T-helper 2 cell treated with Interferon-gamma antibody and Interleukin-4, amounts not matched to agents 100 ng/mL and 5 ng/mL, for 36 hours (primary cell): Measurements from ENCODE around the gene NSA2. TPM values are rescaled to one million over a fixed set of nuclear protein-coding genes. Genes with fewer than 3 reads are reported as not detected.
"Not testable (repeated sequence)": the region's sequence is repeated elsewhere in the genome, so short reads cannot be mapped to it uniquely, and the experiment has no call there.

Source experiments
- intact Hi-C: fragments of 100-400 bp; cut with micrococcal nuclease; formaldehyde crosslinking; loops from one replicate; pipeline ENCODE4 v1.15.1; 2023
- total RNA-seq: library from RNA; stranded (reverse); gene quantifications from 2 replicates; pipeline ENCODE4 v1.2.3, GENCODE V29; 2022

The NSA2 gene
- 71.9 and 72.4 TPM in 2 replicates for total RNA-seq

- intact Hi-C loops = loop anchor here (1.0 to 10.0 kb wide), 10 partner anchors 82 to 1490 kb away; partner anchors contain the start of genes ANKRA2, BTF3, CERT1 and FAM169A
Measured at GRCh38 chr5:74766849-74767578, at the start of gene NSA2, which contains the start of gene GFM2. TSS of gene NSA2 (plus strand) at chr5:74767249. CDS start at chr5:74767361, 112 bp downstream. TSS of gene GFM2 (minus strand) at chr5:74767117. CDS start at chr5:74763742, 3,375 bp downstream.

- intact Hi-C loops = no loop called here
Measured at GRCh38 chr5:74717596-74717995, 49.5 kb upstream of the NSA2 start.

GRCh38 chr5:74722271-74722670, 44.8 kb upstream of the NSA2 start:
- intact Hi-C loops = no loop called here

GRCh38 chr5:74725331-74725730, 41.7 kb upstream of the NSA2 start:
- intact Hi-C loops = no loop called here

- intact Hi-C loops = no loop called here
Measured at GRCh38 chr5:74736759-74737158, 30.3 kb upstream of the NSA2 start.

- intact Hi-C loops = no loop called here
Measured at GRCh38 chr5:74738406-74738805, 28.6 kb upstream of the NSA2 start.

GRCh38 chr5:74748742-74749141, 18.3 kb upstream of the NSA2 start:
- intact Hi-C loops = not testable (repeated sequence)

GRCh38 chr5:74761241-74761640, 5.8 kb upstream of the NSA2 start:
- intact Hi-C loops = loop anchor here (10.0 kb wide), 1 partner anchor 954 kb away; the partner anchor contains the start of gene POC5

- intact Hi-C loops = loop anchor here (10.0 kb wide), 1 partner anchor 952 kb away; the partner anchor contains the start of gene POC5
Measured at GRCh38 chr5:74762599-74762998, 4.5 kb upstream of the NSA2 start.

GRCh38 chr5:74763504-74763903, 3.5 kb upstream of the NSA2 start:
- intact Hi-C loops = loop anchor here (10.0 kb wide), 1 partner anchor 951 kb away; the partner anchor contains the start of gene POC5

- intact Hi-C loops = loop anchor here (5.0 to 10.0 kb wide), 6 partner anchors 102 to 1492 kb away; partner anchors contain the start of genes BTF3, FAM169A, GCNT4 and HMGCR
Measured at GRCh38 chr5:74765201-74765600, 1.8 kb upstream of the NSA2 start.

GRCh38 chr5:74765929-74766328, 1.1 kb upstream of the NSA2 start:
- intact Hi-C loops = loop anchor here (1.0 to 10.0 kb wide), 8 partner anchors 101 to 1491 kb away; partner anchors contain the start of genes ANKRA2, BTF3, FAM169A and GCNT4

- intact Hi-C loops = loop anchor here (1.0 to 10.0 kb wide), 8 partner anchors 101 to 1491 kb away; partner anchors contain the start of genes ANKRA2, BTF3, FAM169A and GCNT4
Measured at GRCh38 chr5:74766418-74766848, 616 bp upstream of the NSA2 start.

GRCh38 chr5:74767579-74767913, 497 bp downstream of the NSA2 start:
- intact Hi-C loops = loop anchor here (1.0 to 10.0 kb wide), 9 partner anchors 82 to 1490 kb away; partner anchors contain the start of genes ANKRA2, BTF3, CERT1 and FAM169A

GRCh38 chr5:74772359-74772758, 5.3 kb downstream of the NSA2 start:
- intact Hi-C loops = no loop called here

- intact Hi-C loops = no loop called here
Measured at GRCh38 chr5:74778609-74779008, 11.6 kb downstream of the NSA2 start.

GRCh38 chr5:74786851-74787250, 19.8 kb downstream of the NSA2 start:
- intact Hi-C loops = no loop called here

GRCh38 chr5:74787424-74787823, 20.4 kb downstream of the NSA2 start:
- intact Hi-C loops = no loop called here

GRCh38 chr5:74791669-74792068, 24.6 kb downstream of the NSA2 start:
- intact Hi-C loops = not testable (repeated sequence)

- intact Hi-C loops = no loop called here
Measured at GRCh38 chr5:74798977-74799911, 32.2 kb downstream of the NSA2 start.

- intact Hi-C loops = no loop called here
Measured at GRCh38 chr5:74801197-74801596, 34.1 kb downstream of the NSA2 start.
